MCF 10A (cell line): ENCODE results near the gene PIN4. TPM values are rescaled to one million over a fixed set of nuclear protein-coding genes. Genes with fewer than 3 reads are reported as not detected.

ENCODE experiments used
- BruUV-seq: library from RNA; stranded (reverse); fragments of 400-500 nt; replicated peaks from 2 replicates; lab custom pipeline; 2021; lab: Mats Ljungman, UMichigan
- CTCF ChIA-PET: fragments of 300-600 bp; sonication (Branson Sonifier 250); formaldehyde crosslinking; extraction: SDS; loops from one replicate; lab custom pipeline; 2021; ENCODE audit warnings: antibody characterized with exemption, inconsistent platforms; lab: Yijun Ruan, JAX
- POLR2A ChIA-PET: fragments of 300-600, 350-650 bp; sonication (Branson Sonifier 250); formaldehyde crosslinking; extraction: SDS; loops from one replicate; lab custom pipeline; 2020; ENCODE audit warnings: antibody characterized with exemption, inconsistent platforms; lab: Yijun Ruan, JAX
- DNase-seq: peaks from one replicate; pipeline ENCODE4 v3.0.0-alpha.2; 2018; ENCODE audit not compliant: unreplicated experiment
- H3K27ac Mint-ChIP-seq: one replicate; pipeline ENCODE4 v1.8.0; 2022; ENCODE audit warnings: mild to moderate bottlenecking, low read depth, mixed read lengths; ENCODE audit not compliant: unreplicated experiment
- H3K27me3 Mint-ChIP-seq: one replicate; pipeline ENCODE4 v1.8.0; 2022; ENCODE audit warnings: mixed read lengths; ENCODE audit not compliant: insufficient read depth, unreplicated experiment
- H3K36me3 Mint-ChIP-seq: one replicate; pipeline ENCODE4 v1.8.0; 2022; ENCODE audit warnings: mild to moderate bottlenecking, moderate library complexity, mixed read lengths; ENCODE audit not compliant: insufficient read depth, unreplicated experiment
- H3K4me1 Mint-ChIP-seq: one replicate; pipeline ENCODE4 v1.8.0; 2022; ENCODE audit warnings: mixed read lengths; ENCODE audit not compliant: insufficient read depth, unreplicated experiment
- H3K4me3 Mint-ChIP-seq: one replicate; pipeline ENCODE4 v1.8.0; 2022; ENCODE audit warnings: mild to moderate bottlenecking, moderate library complexity, mixed read lengths; ENCODE audit not compliant: unreplicated experiment
- H3K9me3 Mint-ChIP-seq: one replicate; pipeline ENCODE4 v1.8.0; 2022; ENCODE audit warnings: mixed read lengths; ENCODE audit not compliant: unreplicated experiment
- intact Hi-C: fragments of 100-400 bp; cut with micrococcal nuclease; formaldehyde crosslinking; loops from 2 replicates; pipeline ENCODE4 v1.14.1; 2022
- total RNA-seq: library from RNA; stranded (reverse); gene quantifications from 2 replicates; pipeline ENCODE4 v1.2.3, GENCODE V29; 2022
- TF ChIP-seq, protein P1 (sequence below): fragments of 200-600 bp; IDR thresholded peaks from one replicate; pipeline ENCODE4 v1.8.0; 2022; ENCODE audit warnings: antibody characterized with exemption, mild to moderate bottlenecking; ENCODE audit not compliant: unreplicated experiment

PIN4 gene
- total RNA-seq, 1 experiment from 2014 or later = 7.6 TPM

DNA sequence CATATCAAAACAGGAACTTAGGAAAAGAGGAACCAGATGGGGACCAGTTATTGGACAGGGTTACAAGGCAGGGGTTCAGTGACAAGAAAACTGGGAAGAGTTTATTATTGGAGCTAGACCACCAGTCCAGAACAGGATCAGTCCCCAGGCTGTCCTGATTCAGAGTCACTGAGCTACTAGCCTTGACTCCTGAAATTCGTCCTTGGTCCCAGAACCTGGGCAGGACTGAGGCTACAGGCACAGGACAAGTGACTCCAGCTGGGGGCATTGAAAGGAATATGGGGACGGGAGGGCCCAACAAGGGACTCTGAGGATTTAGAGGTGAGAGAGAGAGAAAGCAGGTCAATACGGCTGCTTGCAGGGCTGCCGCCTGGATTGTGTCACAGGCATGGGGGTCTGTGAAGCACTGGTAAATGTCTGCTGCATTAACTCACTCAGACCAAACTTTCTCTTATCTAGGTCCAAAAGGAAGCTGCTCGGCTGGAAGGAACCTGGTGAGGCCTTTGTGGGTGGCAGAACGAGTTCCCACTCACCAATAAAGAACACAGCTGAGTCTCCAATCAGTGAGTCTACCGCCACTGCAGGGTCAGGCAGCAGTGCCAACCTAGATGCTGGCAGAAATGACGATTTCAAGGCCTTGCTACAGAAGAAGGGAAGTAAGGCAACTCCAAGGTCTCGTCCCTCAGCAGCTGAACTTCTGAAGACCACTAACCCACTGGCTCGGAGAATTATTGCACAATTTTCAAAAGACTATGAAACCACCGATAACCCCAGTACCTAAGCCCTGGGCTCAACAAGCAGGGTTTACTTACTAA lies 38.6 kb upstream of the PIN4 start:
- intact Hi-C loops = no loop called here
- ChIA-PET CTCF (interaction anchor here (0.7 to 1.2 kb wide), 3 partner anchors 16 to 71 kb away, joined by 3 to 4 read pairs (median 3); no protein-coding TSS in a partner anchor), POLR2A (interaction anchor here (1.0 kb wide), 1 partner anchor 39 kb away, joined by 3 read pairs; the partner anchor contains the start of gene PIN4)
- H3K4me1 Mint-ChIP-seq = no peaks in the 10 kb centered on the region
- DNase-seq = no peak
- TF ChIP-seq, protein P1, sequence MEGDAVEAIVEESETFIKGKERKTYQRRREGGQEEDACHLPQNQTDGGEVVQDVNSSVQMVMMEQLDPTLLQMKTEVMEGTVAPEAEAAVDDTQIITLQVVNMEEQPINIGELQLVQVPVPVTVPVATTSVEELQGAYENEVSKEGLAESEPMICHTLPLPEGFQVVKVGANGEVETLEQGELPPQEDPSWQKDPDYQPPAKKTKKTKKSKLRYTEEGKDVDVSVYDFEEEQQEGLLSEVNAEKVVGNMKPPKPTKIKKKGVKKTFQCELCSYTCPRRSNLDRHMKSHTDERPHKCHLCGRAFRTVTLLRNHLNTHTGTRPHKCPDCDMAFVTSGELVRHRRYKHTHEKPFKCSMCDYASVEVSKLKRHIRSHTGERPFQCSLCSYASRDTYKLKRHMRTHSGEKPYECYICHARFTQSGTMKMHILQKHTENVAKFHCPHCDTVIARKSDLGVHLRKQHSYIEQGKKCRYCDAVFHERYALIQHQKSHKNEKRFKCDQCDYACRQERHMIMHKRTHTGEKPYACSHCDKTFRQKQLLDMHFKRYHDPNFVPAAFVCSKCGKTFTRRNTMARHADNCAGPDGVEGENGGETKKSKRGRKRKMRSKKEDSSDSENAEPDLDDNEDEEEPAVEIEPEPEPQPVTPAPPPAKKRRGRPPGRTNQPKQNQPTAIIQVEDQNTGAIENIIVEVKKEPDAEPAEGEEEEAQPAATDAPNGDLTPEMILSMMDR = no peak
- no peak overlapping the region for H3K27ac Mint-ChIP-seq
- H3K9me3 Mint-ChIP-seq = no peaks in the 10 kb centered on the region
- no peaks in the 10 kb centered on the region for H3K36me3 Mint-ChIP-seq
- no peak overlapping the region for H3K4me3 Mint-ChIP-seq
- peaks cover 99% of the 10 kb centered on the region for H3K27me3 Mint-ChIP-seq
- no TSS peak for BruUV-seq

GRCh38 chrX:72143609-72143907 lies 38.0 kb upstream of the PIN4 start:
- H3K9me3 Mint-ChIP-seq = no peaks in the 10 kb centered on the region
- no TSS peak for BruUV-seq
- no peaks in the 10 kb centered on the region for H3K4me1 Mint-ChIP-seq
- peaks cover 97% of the 10 kb centered on the region for H3K27me3 Mint-ChIP-seq
- DNase-seq = no peak
- intact Hi-C loops = no loop called here
- no peak overlapping the region for H3K27ac Mint-ChIP-seq
- TF ChIP-seq, protein P1 = no peak
- H3K4me3 Mint-ChIP-seq = no peak overlapping the region
- ChIA-PET CTCF (interaction anchor here (0.9 to 1.2 kb wide), 2 partner anchors 16 to 17 kb away, joined by 3 to 4 read pairs; no protein-coding TSS in a partner anchor), POLR2A (interaction anchor here (1.0 kb wide), 1 partner anchor 38 kb away, joined by 3 read pairs; the partner anchor contains the start of gene PIN4)
- H3K36me3 Mint-ChIP-seq = no peaks in the 10 kb centered on the region

- Mint-ChIP-seq H3K27me3 (peaks cover 91% of the 10 kb centered on the region), H3K9me3 (no peaks in the 10 kb centered on the region), H3K36me3 (no peaks in the 10 kb centered on the region), H3K4me3 (no peak overlapping the region), H3K27ac (no peak overlapping the region), H3K4me1 (no peaks in the 10 kb centered on the region)
- DNase-seq = no peak
- intact Hi-C loops = no loop called here
- ChIA-PET CTCF (interaction anchor here (0.7 kb wide), 1 partner anchor 400 kb away, joined by 3 read pairs; no protein-coding TSS in a partner anchor), POLR2A (no interaction called here)
- TF ChIP-seq, protein P1 = no peak
- no TSS peak for BruUV-seq
Observed at GRCh38 chrX:72145181-72145580, 36.4 kb upstream of the PIN4 start.

GRCh38 chrX:72146527-72146926 lies 35.0 kb upstream of the PIN4 start:
- ChIA-PET POLR2A (no interaction called here), CTCF (no interaction called here)
- H3K4me1 Mint-ChIP-seq = no peaks in the 10 kb centered on the region
- H3K36me3 Mint-ChIP-seq = no peaks in the 10 kb centered on the region
- TF ChIP-seq, protein P1 = no peak
- H3K4me3 Mint-ChIP-seq = no peak overlapping the region
- BruUV-seq = no TSS peak
- no peak for DNase-seq
- H3K27me3 Mint-ChIP-seq = peaks cover 91% of the 10 kb centered on the region
- intact Hi-C loops = no loop called here
- H3K27ac Mint-ChIP-seq = no peak overlapping the region
- H3K9me3 Mint-ChIP-seq = no peaks in the 10 kb centered on the region
